ENCODE results near the gene PPP1R7. TPM values are rescaled to one million over a fixed set of nuclear protein-coding genes. Genes with fewer than 3 reads are reported as not detected.

PPP1R7 gene
- total and polyA plus RNA-seq, 8 donors, result 61.6 to 80.0 (median 71.3) TPM

DNA sequence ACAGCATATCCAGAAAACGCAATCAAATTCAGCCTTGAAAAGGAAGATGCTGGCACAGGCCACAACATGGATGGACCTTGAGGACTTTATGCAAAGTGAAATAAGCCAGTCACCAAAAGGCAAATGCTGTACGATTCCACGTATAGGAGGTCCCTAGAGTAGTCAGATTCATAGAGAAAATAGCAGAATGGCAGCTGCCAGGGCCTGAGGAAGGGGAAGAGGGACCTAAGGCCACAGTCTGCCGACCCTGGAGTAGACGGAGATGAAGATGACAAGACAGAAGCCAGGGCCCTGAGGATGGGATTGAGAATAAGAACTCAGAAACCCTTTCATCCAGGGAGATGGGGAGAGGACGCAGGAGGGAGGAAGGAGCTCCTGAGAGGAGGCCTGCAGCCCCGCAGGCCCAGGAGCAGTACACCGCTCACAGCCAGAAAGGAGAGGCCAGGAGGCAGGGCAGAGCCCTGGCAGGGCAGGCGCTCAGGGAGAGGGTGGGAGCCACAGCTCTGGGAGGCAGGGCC, 40.1 kb upstream of the PPP1R7 start:
- TF ChIP-seq, protein P1, sequence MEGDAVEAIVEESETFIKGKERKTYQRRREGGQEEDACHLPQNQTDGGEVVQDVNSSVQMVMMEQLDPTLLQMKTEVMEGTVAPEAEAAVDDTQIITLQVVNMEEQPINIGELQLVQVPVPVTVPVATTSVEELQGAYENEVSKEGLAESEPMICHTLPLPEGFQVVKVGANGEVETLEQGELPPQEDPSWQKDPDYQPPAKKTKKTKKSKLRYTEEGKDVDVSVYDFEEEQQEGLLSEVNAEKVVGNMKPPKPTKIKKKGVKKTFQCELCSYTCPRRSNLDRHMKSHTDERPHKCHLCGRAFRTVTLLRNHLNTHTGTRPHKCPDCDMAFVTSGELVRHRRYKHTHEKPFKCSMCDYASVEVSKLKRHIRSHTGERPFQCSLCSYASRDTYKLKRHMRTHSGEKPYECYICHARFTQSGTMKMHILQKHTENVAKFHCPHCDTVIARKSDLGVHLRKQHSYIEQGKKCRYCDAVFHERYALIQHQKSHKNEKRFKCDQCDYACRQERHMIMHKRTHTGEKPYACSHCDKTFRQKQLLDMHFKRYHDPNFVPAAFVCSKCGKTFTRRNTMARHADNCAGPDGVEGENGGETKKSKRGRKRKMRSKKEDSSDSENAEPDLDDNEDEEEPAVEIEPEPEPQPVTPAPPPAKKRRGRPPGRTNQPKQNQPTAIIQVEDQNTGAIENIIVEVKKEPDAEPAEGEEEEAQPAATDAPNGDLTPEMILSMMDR (IDR thresholded peaks at IDR 0.05), result no peak
- ATAC-seq (no peak), DNase-seq (no peak)
- Histone ChIP-seq H3K4me1 (no peaks in the 10 kb centered on the region), H3K4me3 (no peak overlapping the region), H3K36me3 (peaks cover 0 to 6% of the 10 kb centered on the region in 2 donors), H3K27ac (no peak overlapping the region), H3K27me3 (no peaks in the 10 kb centered on the region), H3K9me3 (no peaks in the 10 kb centered on the region)
- intact Hi-C loops (cut with DNase I), result no loop called here

DNA sequence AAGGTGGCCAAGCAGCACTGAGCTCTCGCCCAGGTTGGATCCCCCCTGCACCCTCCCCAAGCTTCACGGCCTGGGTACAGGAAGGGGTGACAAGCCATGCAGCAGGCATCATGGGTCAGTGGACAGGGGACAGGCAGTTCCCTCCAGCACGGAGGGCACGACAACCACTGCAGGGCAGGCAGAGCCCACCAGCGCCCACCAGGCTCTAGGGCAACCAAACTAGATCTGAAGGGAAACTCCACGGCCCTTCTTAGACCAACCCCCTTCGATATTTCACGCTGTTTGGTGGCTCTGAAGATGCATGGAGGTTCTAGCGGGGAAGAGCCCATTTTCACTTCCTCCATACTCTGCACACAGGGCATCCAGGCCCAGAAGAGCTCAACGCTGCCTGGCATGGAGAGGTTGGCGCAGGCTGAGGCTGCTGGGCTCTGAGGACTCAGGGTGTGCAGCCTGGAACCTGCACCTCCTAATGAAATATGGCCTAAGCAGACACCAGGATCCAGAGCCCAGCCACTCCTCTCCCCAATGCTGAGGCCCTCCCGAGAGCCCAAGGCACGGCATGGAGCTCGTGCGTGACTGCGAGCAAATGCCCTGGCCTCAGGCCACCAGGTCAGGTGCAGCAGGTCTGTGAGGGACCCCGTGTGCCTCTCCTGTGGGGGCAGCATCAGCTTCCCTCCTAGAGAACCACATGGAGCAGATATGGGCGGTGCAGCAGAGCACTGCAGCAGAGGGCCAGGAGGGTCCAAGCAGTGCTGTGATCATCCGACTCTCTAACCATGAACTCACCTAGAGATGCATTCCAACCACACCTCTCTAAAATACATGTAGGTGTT, 39.4 kb upstream of the PPP1R7 start:
- no peak for DNase-seq
- Histone ChIP-seq H3K4me3 (no peak overlapping the region), H3K27ac (no peak overlapping the region), H3K27me3 (no peaks in the 10 kb centered on the region), H3K36me3 (peaks cover 0 to 6% of the 10 kb centered on the region in 2 donors), H3K9me3 (no peaks in the 10 kb centered on the region), H3K4me1 (no peaks in the 10 kb centered on the region)
- no peak for ATAC-seq
- TF ChIP-seq, protein P1 (IDR thresholded peaks at IDR 0.05), result no peak
- intact Hi-C loops (cut with DNase I), result no loop called here

GRCh38 chr2:241111440-241111805, 38.8 kb upstream of the PPP1R7 start:
- DNase-seq, result no peak
- no peak overlapping the region for H3K27ac ChIP-seq
- H3K27me3 ChIP-seq, result no peaks in the 10 kb centered on the region
- no peak for ATAC-seq
- no peaks in the 10 kb centered on the region for H3K9me3 ChIP-seq
- H3K36me3 ChIP-seq, result peaks cover 0 to 6% of the 10 kb centered on the region in 2 donors
- intact Hi-C loops (cut with DNase I), result no loop called here
- H3K4me1 ChIP-seq, result no peaks in the 10 kb centered on the region
- H3K4me3 ChIP-seq, result no peak overlapping the region
- TF ChIP-seq, protein P1 (IDR thresholded peaks at IDR 0.05), result no peak

- ATAC-seq (no peak), DNase-seq (no peak)
- Histone ChIP-seq H3K4me3 (no peak overlapping the region), H3K9me3 (no peaks in the 10 kb centered on the region), H3K4me1 (no peaks in the 10 kb centered on the region), H3K27me3 (no peaks in the 10 kb centered on the region), H3K27ac (no peak overlapping the region), H3K36me3 (peaks cover 0 to 6% of the 10 kb centered on the region in 2 donors)
- intact Hi-C loops (cut with DNase I), result no loop called here
- TF ChIP-seq, protein P1 (IDR thresholded peaks at IDR 0.05), result no peak
Observed at GRCh38 chr2:241112046-241112445, 38.2 kb upstream of the PPP1R7 start.

DNA sequence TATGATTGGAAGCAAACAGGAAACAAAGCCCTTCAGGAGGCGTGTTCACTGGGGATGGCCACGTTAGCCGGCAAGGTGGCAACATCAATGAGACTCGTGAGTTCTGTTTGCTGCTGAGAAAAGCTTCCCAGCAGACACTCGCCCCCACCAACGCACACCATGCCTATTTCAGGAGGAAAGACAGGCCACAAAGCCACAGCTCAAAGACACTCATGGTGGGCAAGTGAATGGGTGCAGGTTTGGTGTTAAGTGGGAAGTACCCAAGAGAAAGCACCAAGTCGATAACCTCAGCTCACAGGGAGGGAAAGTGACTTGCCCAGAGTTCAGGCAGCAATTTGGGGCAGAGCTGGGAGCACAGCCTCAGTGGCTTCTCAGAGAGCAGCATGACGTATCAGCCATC, 37.7 kb upstream of the PPP1R7 start:
- no peak for DNase-seq
- TF ChIP-seq, protein P1 (IDR thresholded peaks at IDR 0.05), result no peak
- intact Hi-C loops (cut with DNase I), result no loop called here
- no peak overlapping the region for H3K27ac ChIP-seq
- ATAC-seq, result no peak
- H3K36me3 ChIP-seq, result peaks cover 0 to 6% of the 10 kb centered on the region in 2 donors
- no peaks in the 10 kb centered on the region for H3K9me3 ChIP-seq
- H3K27me3 ChIP-seq, result no peaks in the 10 kb centered on the region
- H3K4me3 ChIP-seq, result no peak overlapping the region
- H3K4me1 ChIP-seq, result no peaks in the 10 kb centered on the region

Data from left lung (tissue), 10 donors.